ENCODE results near the gene PLCD3.

PLCD3 gene

DNA sequence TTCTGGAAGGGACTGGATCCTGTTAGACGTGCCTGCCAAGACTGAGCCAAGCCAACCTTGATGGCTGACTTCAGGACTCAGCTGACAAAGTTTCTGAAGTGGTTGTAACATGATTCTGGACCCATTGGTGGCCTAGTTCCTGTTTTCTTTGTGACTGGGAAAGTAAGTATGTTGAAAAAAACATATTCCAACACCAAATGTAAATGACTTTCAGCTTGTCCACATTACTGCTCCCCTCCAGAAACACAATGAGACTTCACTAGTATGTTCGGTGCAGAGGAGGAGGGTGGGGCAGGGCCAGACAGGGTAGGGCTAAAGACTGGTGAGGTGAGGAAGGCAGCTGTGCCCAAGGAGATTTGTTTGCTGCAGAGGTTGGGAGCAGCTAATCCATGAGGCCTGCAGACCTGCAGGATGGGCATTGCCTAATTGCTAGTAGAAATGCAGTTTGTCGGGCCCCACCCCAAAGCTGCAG lies 44.8 kb downstream of the PLCD3 start:
- Histone ChIP-seq H3K27ac (ENCODE audit: low read depth, low read length) (no peak overlapping the region), H3K79me2 (ENCODE audit: insufficient read depth, low read length) (no peaks in the 10 kb centered on the region), H2AFZ (ENCODE audit: low read depth, low read length, severe bottlenecking) (no peak overlapping the region), H3K4me3 (ENCODE audit: insufficient read depth, low read length, poor library complexity, severe bottlenecking) (no peak overlapping the region), H3K4me2 (ENCODE audit: low read depth, low read length, poor library complexity, severe bottlenecking) (no peak overlapping the region), H3K9ac (ENCODE audit: low read length) (no peak overlapping the region), H3K36me3 (ENCODE audit: low read length) (peaks cover 11% of the 10 kb centered on the region; the same call in 1 of the 2 replicates), H3K9me2 (replicated peaks; ENCODE audit: insufficient read depth, low read length) (no peaks in the 10 kb centered on the region), H3K9me3 (ENCODE audit: insufficient read depth, low read length) (no peaks in the 10 kb centered on the region), H3K27me3 (ENCODE audit: low read length) (no peaks in the 10 kb centered on the region), H3F3A (ENCODE audit: insufficient read depth) (no peaks in the 10 kb centered on the region), H4K20me1 (ENCODE audit: low read depth, low read length) (no peaks in the 10 kb centered on the region)
- TF ChIP-seq EZH2phosphoT487 (conservative IDR thresholded peaks at IDR 0.05; ENCODE audit: low read length): no peak
- TF ChIP-seq, protein P1, sequence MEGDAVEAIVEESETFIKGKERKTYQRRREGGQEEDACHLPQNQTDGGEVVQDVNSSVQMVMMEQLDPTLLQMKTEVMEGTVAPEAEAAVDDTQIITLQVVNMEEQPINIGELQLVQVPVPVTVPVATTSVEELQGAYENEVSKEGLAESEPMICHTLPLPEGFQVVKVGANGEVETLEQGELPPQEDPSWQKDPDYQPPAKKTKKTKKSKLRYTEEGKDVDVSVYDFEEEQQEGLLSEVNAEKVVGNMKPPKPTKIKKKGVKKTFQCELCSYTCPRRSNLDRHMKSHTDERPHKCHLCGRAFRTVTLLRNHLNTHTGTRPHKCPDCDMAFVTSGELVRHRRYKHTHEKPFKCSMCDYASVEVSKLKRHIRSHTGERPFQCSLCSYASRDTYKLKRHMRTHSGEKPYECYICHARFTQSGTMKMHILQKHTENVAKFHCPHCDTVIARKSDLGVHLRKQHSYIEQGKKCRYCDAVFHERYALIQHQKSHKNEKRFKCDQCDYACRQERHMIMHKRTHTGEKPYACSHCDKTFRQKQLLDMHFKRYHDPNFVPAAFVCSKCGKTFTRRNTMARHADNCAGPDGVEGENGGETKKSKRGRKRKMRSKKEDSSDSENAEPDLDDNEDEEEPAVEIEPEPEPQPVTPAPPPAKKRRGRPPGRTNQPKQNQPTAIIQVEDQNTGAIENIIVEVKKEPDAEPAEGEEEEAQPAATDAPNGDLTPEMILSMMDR (IDR thresholded peaks at IDR 0.05; ENCODE audit: insufficient read depth, low read length, poor library complexity, severe bottlenecking): no peak

DNA sequence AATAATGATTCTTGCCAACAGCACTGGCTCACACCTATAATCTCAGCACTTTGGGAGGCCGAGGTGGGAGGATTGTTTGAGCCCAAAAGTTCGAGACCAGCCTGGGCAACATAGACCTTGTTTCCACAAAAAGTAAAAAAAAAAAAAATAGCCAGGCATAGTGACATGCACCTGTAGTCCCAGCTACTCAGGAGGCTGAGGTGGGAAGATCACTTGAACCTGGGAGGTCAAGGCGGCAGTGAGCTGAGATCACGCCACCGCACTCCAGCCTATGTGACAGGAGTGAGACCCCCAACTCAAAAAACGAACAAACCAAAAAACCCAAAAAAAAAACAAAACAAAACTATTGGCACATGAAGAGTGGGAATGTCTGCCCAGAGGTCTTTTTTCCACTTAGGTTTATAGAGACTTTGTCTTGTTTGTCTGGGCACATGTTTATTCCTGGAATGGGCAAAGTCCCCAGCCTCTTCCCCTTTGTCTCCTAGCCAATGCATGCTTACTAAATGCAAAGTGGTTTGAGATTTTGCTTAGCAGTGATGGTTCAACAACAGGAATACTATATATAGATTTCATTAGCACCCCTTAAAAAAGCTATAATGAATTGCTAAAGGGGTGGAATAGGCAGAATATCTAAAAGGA lies 45.3 kb downstream of the PLCD3 start:
- Histone ChIP-seq H3K27me3 (ENCODE audit: low read length) (no peaks in the 10 kb centered on the region), H3K4me3 (ENCODE audit: insufficient read depth, low read length, poor library complexity, severe bottlenecking) (no peak overlapping the region), H3K9me3 (ENCODE audit: insufficient read depth, low read length) (no peaks in the 10 kb centered on the region), H3K9me2 (replicated peaks; ENCODE audit: insufficient read depth, low read length) (no peaks in the 10 kb centered on the region), H4K20me1 (ENCODE audit: low read depth, low read length) (no peaks in the 10 kb centered on the region), H3K79me2 (ENCODE audit: insufficient read depth, low read length) (no peaks in the 10 kb centered on the region), H3K27ac (ENCODE audit: low read depth, low read length) (no peak overlapping the region), H3K4me2 (ENCODE audit: low read depth, low read length, poor library complexity, severe bottlenecking) (no peak overlapping the region), H3K36me3 (ENCODE audit: low read length) (peaks cover 15% of the 10 kb centered on the region; the same call in 1 of the 2 replicates), H2AFZ (ENCODE audit: low read depth, low read length, severe bottlenecking) (no peak overlapping the region), H3K9ac (ENCODE audit: low read length) (no peak overlapping the region), H3F3A (ENCODE audit: insufficient read depth) (no peaks in the 10 kb centered on the region)
- no peak for TF ChIP-seq EZH2phosphoT487 (conservative IDR thresholded peaks at IDR 0.05; ENCODE audit: low read length)
- TF ChIP-seq, protein P1 (IDR thresholded peaks at IDR 0.05; ENCODE audit: insufficient read depth, low read length, poor library complexity, severe bottlenecking): no peak

DNA sequence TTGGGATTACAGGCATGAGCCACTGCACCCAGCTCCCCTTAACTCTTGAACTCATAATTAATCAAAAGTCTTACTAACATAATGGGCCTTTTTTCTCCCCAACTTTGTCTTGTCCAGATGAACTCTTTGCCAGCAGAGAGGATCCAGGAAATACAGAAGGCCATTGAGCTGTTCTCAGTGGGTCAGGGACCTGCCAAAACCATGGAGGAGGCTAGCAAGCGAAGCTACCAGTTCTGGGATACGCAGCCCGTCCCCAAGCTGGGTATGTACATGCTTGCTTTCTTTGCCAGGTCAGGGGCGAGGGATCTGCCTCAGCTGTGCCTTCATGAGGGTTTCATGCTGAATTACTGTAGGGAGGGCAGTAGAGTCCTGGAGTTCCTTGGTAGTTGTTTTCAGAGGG lies 45.9 kb downstream of the PLCD3 start:
- Histone ChIP-seq H3K79me2 (ENCODE audit: insufficient read depth, low read length) (no peaks in the 10 kb centered on the region), H3K36me3 (ENCODE audit: low read length) (peaks cover 21% of the 10 kb centered on the region; the same call in 1 of the 2 replicates), H3F3A (ENCODE audit: insufficient read depth) (no peaks in the 10 kb centered on the region), H3K9me3 (ENCODE audit: insufficient read depth, low read length) (no peaks in the 10 kb centered on the region), H3K4me2 (ENCODE audit: low read depth, low read length, poor library complexity, severe bottlenecking) (no peak overlapping the region), H2AFZ (ENCODE audit: low read depth, low read length, severe bottlenecking) (no peak overlapping the region), H3K9ac (ENCODE audit: low read length) (no peak overlapping the region), H3K27me3 (ENCODE audit: low read length) (no peaks in the 10 kb centered on the region), H3K27ac (ENCODE audit: low read depth, low read length) (no peak overlapping the region), H3K9me2 (replicated peaks; ENCODE audit: insufficient read depth, low read length) (no peaks in the 10 kb centered on the region), H3K4me3 (ENCODE audit: insufficient read depth, low read length, poor library complexity, severe bottlenecking) (no peak overlapping the region), H4K20me1 (ENCODE audit: low read depth, low read length) (no peaks in the 10 kb centered on the region)
- TF ChIP-seq, protein P1 (IDR thresholded peaks at IDR 0.05; ENCODE audit: insufficient read depth, low read length, poor library complexity, severe bottlenecking): no peak

All from SU-DHL-6 (cell line).